Measurements from ENCODE around the gene FAAP24. TPM values are rescaled to one million over a fixed set of nuclear protein-coding genes. Genes with fewer than 3 reads are reported as not detected.

FAAP24 gene
- total RNA-seq (2021): 6.0 and 7.2 TPM in 2 replicates
- long read RNA-seq, transcript FAAP24-202 (5 exons, 2,298 nt): major isoform, 17 of 19 reads
- long read RNA-seq, partial matches to known transcripts: 0 of 19 reads
- long read RNA-seq, other reads (novel, unspliced or antisense): 0 of 19 reads

DNA sequence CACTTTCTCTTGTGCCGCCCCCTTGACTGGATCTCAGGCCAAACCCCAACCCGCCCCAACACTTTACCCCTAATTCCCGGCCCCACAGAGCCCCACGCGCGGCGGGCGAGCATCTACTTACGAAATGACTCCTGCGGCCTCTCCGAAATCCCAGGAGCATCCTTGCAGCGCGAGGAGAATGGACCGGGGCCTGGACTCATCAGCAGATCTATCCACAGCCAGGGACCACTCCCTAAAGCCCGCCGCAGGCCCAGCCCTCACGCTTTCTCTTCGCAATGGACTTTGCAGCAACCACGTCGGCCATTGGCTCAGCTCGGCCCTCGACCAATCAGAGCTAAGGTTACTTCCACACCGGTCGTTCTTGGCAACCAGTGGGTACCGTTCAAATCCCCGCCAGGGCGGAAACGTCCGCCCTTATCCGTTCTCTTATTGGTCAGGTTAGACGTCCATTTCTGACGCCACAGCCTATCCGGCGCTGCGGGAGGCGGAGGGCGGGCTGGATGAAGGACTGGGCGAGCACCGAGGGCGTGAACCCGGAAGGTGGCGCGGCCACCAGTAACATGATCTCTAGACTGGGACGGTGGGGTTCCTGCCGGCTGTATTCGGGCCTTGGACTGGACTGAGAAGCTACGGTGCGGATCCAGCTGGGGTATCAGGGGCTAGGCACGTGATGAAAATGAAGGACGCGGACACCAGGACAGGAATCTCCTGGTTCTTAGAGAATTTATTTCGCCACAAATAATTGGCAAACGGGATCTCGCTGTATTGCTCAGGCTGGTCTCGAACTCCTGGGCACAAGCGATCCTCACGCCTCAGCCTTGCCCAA, at the start of gene FAAP24, which contains the start of gene CEP89:
TSS of gene FAAP24 (plus strand) at position 528 of the 826 bp plus-strand sequence. CDS start 955 bp downstream, outside the sequence.
TSS of gene CEP89 (minus strand) at position 244 of the 826 bp plus-strand sequence. CDS start at position 160, 84 bp downstream.
- H3K27ac ChIP-seq (ENCODE audit: insufficient read length, low read depth, low read length): no peak within 1 kb of the TSS
- H3K4me3 Mint-ChIP-seq: peak within 1 kb of the TSS; percentile 99
- H4K8ac ChIP-seq (replicated peaks; ENCODE audit: insufficient read length, low read depth, low read length): no peak within 1 kb of the TSS
- peak within 1 kb of the TSS; percentile 74 to 98 (median 92) for H3K27ac Mint-ChIP-seq
- no peak within 1 kb of the TSS for H3K56ac ChIP-seq (ENCODE audit: insufficient read length, low read depth, low read length)
- no peaks in the 10 kb centered on the region for H3K27me3 ChIP-seq (ENCODE audit: insufficient read depth, low read length)
- peaks cover 5 to 35% (median 15%) of the 10 kb centered on the region in 3 experiments; a peak in 6 of 7 replicates for H3K36me3 Mint-ChIP-seq (ENCODE audit: insufficient read depth in 1 of 3, low read depth in 3 of 3)
- no CpG with 5 or more reads among the region's 57 CpGs for WGBS (ENCODE audit: extremely low coverage, insufficient read length, low lambda C conversion rate)
- H2BK12ac ChIP-seq (ENCODE audit: insufficient read length, low read depth, low read length): no peak within 1 kb of the TSS
- TF ChIP-seq, protein P1, sequence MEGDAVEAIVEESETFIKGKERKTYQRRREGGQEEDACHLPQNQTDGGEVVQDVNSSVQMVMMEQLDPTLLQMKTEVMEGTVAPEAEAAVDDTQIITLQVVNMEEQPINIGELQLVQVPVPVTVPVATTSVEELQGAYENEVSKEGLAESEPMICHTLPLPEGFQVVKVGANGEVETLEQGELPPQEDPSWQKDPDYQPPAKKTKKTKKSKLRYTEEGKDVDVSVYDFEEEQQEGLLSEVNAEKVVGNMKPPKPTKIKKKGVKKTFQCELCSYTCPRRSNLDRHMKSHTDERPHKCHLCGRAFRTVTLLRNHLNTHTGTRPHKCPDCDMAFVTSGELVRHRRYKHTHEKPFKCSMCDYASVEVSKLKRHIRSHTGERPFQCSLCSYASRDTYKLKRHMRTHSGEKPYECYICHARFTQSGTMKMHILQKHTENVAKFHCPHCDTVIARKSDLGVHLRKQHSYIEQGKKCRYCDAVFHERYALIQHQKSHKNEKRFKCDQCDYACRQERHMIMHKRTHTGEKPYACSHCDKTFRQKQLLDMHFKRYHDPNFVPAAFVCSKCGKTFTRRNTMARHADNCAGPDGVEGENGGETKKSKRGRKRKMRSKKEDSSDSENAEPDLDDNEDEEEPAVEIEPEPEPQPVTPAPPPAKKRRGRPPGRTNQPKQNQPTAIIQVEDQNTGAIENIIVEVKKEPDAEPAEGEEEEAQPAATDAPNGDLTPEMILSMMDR (conservative IDR thresholded peaks at IDR 0.05): no peak
- peak within 1 kb of the TSS; percentile 53 for H2AFZ ChIP-seq (ENCODE audit: low read length)
- no peak within 1 kb of the TSS for H2BK15ac ChIP-seq (ENCODE audit: low read depth, low read length)
- H4K5ac ChIP-seq (ENCODE audit: insufficient read length, low read depth, low read length): no peak within 1 kb of the TSS
- H3K23me2 ChIP-seq (ENCODE audit: insufficient read length, low read depth, low read length, poor library complexity, severe bottlenecking): peaks cover 3% of the 10 kb centered on the region
- peak; percentile 99 for DNase-seq
- H3K4ac ChIP-seq (ENCODE audit: low read depth, low read length): no peak within 1 kb of the TSS
- H3K79me1 ChIP-seq (ENCODE audit: insufficient read depth, low read depth, low read length, poor library complexity, severe bottlenecking): no peaks in the 10 kb centered on the region
- no peaks in the 10 kb centered on the region; a peak in 1 of 5 replicates for H3K9me3 Mint-ChIP-seq
- H3K14ac ChIP-seq (ENCODE audit: insufficient read depth, low read length): peak within 1 kb of the TSS; percentile 27; the same call in 1 of the 2 replicates
- no peaks in the 10 kb centered on the region for H3K4me1 ChIP-seq (ENCODE audit: insufficient read depth, low read length)
- no peak within 1 kb of the TSS for H2BK5ac ChIP-seq (ENCODE audit: insufficient read length, low read length)
- H3K9me3 ChIP-seq (ENCODE audit: control insufficient read depth, low read depth, low read length): no peaks in the 10 kb centered on the region
- no peak within 1 kb of the TSS for H2BK120ac ChIP-seq (ENCODE audit: low read depth, low read length, poor library complexity, severe bottlenecking)
- no peak within 1 kb of the TSS for H3K23ac ChIP-seq (ENCODE audit: insufficient read length, low read depth, low read length)
- H2BK20ac ChIP-seq (ENCODE audit: low read depth, low read length, poor library complexity, severe bottlenecking): no peak within 1 kb of the TSS
- H3K79me2 ChIP-seq (ENCODE audit: insufficient read depth, low read length): peaks cover 3% of the 10 kb centered on the region; the same call in 1 of the 2 replicates
- H2AK5ac ChIP-seq (ENCODE audit: insufficient read length, low read length): no peak within 1 kb of the TSS
- H4K91ac ChIP-seq (ENCODE audit: insufficient read length, low read depth, low read length): no peak within 1 kb of the TSS
- no peaks in the 10 kb centered on the region for H4K20me1 ChIP-seq (ENCODE audit: control insufficient read depth, insufficient read depth, insufficient read length)
- no peaks in the 10 kb centered on the region for H3K27me3 Mint-ChIP-seq (ENCODE audit: low read depth)
- no peak within 1 kb of the TSS for H3T11ph ChIP-seq (ENCODE audit: low read length)
- H3K4me1 Mint-ChIP-seq: peaks cover 5 to 6% of the 10 kb centered on the region in 2 experiments
- H3K18ac ChIP-seq (ENCODE audit: insufficient read length, low read depth, low read length): peak within 1 kb of the TSS; percentile 49
- peak within 1 kb of the TSS; percentile 60 for H3K9ac ChIP-seq (ENCODE audit: extremely low read depth, insufficient read length, low read length)
- peak within 1 kb of the TSS; percentile 90 for H3K4me2 ChIP-seq (ENCODE audit: insufficient read depth, insufficient read length, low read length)

All from H9 (cell line).